H1 (cell line): ENCODE results near the gene MYO5A. TPM values are rescaled to one million over a fixed set of nuclear protein-coding genes. Genes with fewer than 3 reads are reported as not detected.

Source experiments
- CTCF ChIA-PET: fragments of 300-600 bp; sonication (Branson Sonifier 250); formaldehyde crosslinking; loops from one replicate; lab custom pipeline; 2021; ENCODE audit not compliant: partially characterized antibody; lab: Charles Lee
- POLR2A ChIA-PET: fragments of 300-600 bp; sonication (Branson Sonifier 250); formaldehyde crosslinking; loops from one replicate; lab custom pipeline; 2021; ENCODE audit warnings: inconsistent platforms; ENCODE audit not compliant: partially characterized antibody; lab: Charles Lee
- DNase-seq, 2 experiments: peaks; one replicate each; pipeline versions ENCODE4 v3.0.0 to v3.0.0-alpha.2; 2010 to 2022; ENCODE audit warnings: low spot score in 2 of 2, low read depth in 1 of 2, mixed read lengths in 1 of 2
- FAIRE-seq: peaks from 2 replicates; lab custom pipeline; 2011; peaks lifted over from hg19 to GRCh38; lab: Jason Lieb, UNC
- H2AFZ ChIP-seq: 2 replicates; pipeline ENCODE4 v1.8.1; 2012; ENCODE audit warnings: low read length, inconsistent platforms
- H2AK5ac ChIP-seq: 2 replicates; pipeline ENCODE4 v1.6.1; 2013; ENCODE audit warnings: low read depth, low read length
- H2BK120ac ChIP-seq: replicated peaks from 2 replicates; pipeline ENCODE3; 2013; ENCODE audit warnings: low read depth, low read length, inconsistent platforms
- H2BK12ac ChIP-seq: 2 replicates; pipeline ENCODE4 v1.6.1; 2013; ENCODE audit warnings: low read depth, low read length
- H2BK15ac ChIP-seq: 2 replicates; pipeline ENCODE4 v1.6.1; 2013; ENCODE audit warnings: low read length
- H2BK20ac ChIP-seq: 2 replicates; pipeline ENCODE4 v1.6.1; 2013; ENCODE audit warnings: low read length
- H2BK5ac ChIP-seq: 2 replicates; pipeline ENCODE4 v1.6.1; 2013; ENCODE audit warnings: low read depth, low read length
- H3K14ac ChIP-seq: 2 replicates; pipeline ENCODE4 v1.6.1; 2013; ENCODE audit warnings: inconsistent platforms; ENCODE audit not compliant: insufficient read length
- H3K18ac ChIP-seq: 2 replicates; pipeline ENCODE4 v1.6.1; 2013; ENCODE audit warnings: low read length; ENCODE audit errors: extremely low read depth
- H3K23ac ChIP-seq: 2 replicates; pipeline ENCODE4 v1.6.1; 2013; ENCODE audit warnings: inconsistent platforms; ENCODE audit not compliant: insufficient read length
- H3K23me2 ChIP-seq: 2 replicates; pipeline ENCODE4 v1.6.1; 2013; ENCODE audit warnings: low read depth, low read length
- H3K27ac ChIP-seq: 2 replicates; pipeline ENCODE4 v1.6.1; 2011; ENCODE audit warnings: low read depth, low read length, inconsistent platforms
- H3K27me3 ChIP-seq, 4 experiments: replicated peaks in 1 of 4; 1 replicate in 1 of 4; 2 replicates in 3 of 4; pipeline versions ENCODE4 v1.6.1 to v1.8.1; 2011 to 2013; ENCODE audit warnings: low read length in 3 of 4, mild to moderate bottlenecking in 3 of 4, inconsistent platforms in 2 of 4, mixed read lengths in 2 of 4, moderate library complexity in 1 of 4; ENCODE audit not compliant: control insufficient read depth in 3 of 4, insufficient read depth in 3 of 4; ENCODE audit errors: extremely low read depth in 1 of 4
- H3K36me3 ChIP-seq, 4 experiments: 2 replicates each; pipeline versions ENCODE4 v1.6.1 to v1.8.1; 2011 to 2013; ENCODE audit warnings: mild to moderate bottlenecking in 4 of 4, low read length in 3 of 4, moderate library complexity in 2 of 4, control low read depth in 1 of 4, inconsistent platforms in 1 of 4; ENCODE audit not compliant: insufficient read depth in 4 of 4, control insufficient read depth in 2 of 4
- H3K4ac ChIP-seq: replicated peaks from 2 replicates; pipeline ENCODE3; 2013; ENCODE audit warnings: low read length, low read depth, mixed read lengths, inconsistent platforms; ENCODE audit not compliant: insufficient read length
- H3K4me1 ChIP-seq, 4 experiments: replicated peaks in 1 of 4; 1 replicate in 1 of 4; 2 replicates in 3 of 4; pipeline versions ENCODE4 v1.6.1 to v1.8.1; 2011 to 2013; ENCODE audit warnings: low read length in 3 of 4, inconsistent platforms in 2 of 4, mixed read lengths in 1 of 4; ENCODE audit not compliant: insufficient read depth in 4 of 4, control insufficient read depth in 3 of 4
- H3K4me2 ChIP-seq, 2 experiments: 2 replicates each; pipeline versions ENCODE4 v1.6.1 to v1.8.1; 2011 to 2013; ENCODE audit warnings: low read depth in 2 of 2, low read length in 2 of 2, control low read depth in 1 of 2, inconsistent platforms in 1 of 2, mild to moderate bottlenecking in 1 of 2; ENCODE audit not compliant: insufficient read depth in 1 of 2
- H3K4me3 ChIP-seq, 4 experiments: fragments of 200-600, 300-600 bp in 1 of 4; sonication (generic), shearing (Covaris generic), sonication (Bioruptor Twin) in 1 of 4; 2 replicates each; pipeline versions ENCODE4 v1.5.1 to v1.8.1; 2011 to 2016; ENCODE audit warnings: low read length in 4 of 4, low read depth in 3 of 4, control low read depth in 2 of 4, inconsistent platforms in 2 of 4, mild to moderate bottlenecking in 2 of 4, mixed read lengths in 1 of 4, moderate library complexity in 1 of 4; ENCODE audit not compliant: insufficient read depth in 2 of 4; ENCODE audit errors: extremely low read depth in 1 of 4
- H3K56ac ChIP-seq: replicated peaks from 2 replicates; pipeline ENCODE3; 2013; ENCODE audit warnings: low read depth, mild to moderate bottlenecking, mixed read lengths, low read length, inconsistent platforms; ENCODE audit not compliant: insufficient read length
- H3K79me1 ChIP-seq: 2 replicates; pipeline ENCODE4 v1.6.1; 2013; ENCODE audit warnings: low read depth, low read length, control low read depth
- H3K79me2 ChIP-seq, 2 experiments: 2 replicates each; pipeline versions ENCODE4 v1.6.1 to v1.8.1; 2012 to 2013; ENCODE audit warnings: low read length in 2 of 2, mild to moderate bottlenecking in 2 of 2, inconsistent platforms in 1 of 2; ENCODE audit not compliant: insufficient read depth in 2 of 2, control insufficient read depth in 1 of 2
- H3K9ac ChIP-seq, 4 experiments: replicated peaks in 1 of 4; 1 replicate in 1 of 4; 2 replicates in 3 of 4; pipeline versions ENCODE4 v1.6.1 to v1.8.1; 2011 to 2013; ENCODE audit warnings: low read depth in 3 of 4, low read length in 3 of 4, control low read depth in 2 of 4, mild to moderate bottlenecking in 2 of 4, moderate library complexity in 2 of 4, inconsistent platforms in 1 of 4; ENCODE audit errors: extremely low read depth in 1 of 4
- H3K9me3 ChIP-seq, 2 experiments: 2 replicates each; pipeline versions ENCODE4 v1.6.1 to v1.8.1; 2012 to 2013; ENCODE audit warnings: mild to moderate bottlenecking in 2 of 2, moderate library complexity in 2 of 2, control low read depth in 1 of 2, inconsistent platforms in 1 of 2, low read depth in 1 of 2, low read length in 1 of 2, mixed read lengths in 1 of 2; ENCODE audit not compliant: insufficient read depth in 2 of 2
- H4K20me1 ChIP-seq, 2 experiments: replicated peaks in 1 of 2; 2 replicates each; pipeline versions ENCODE3 to v1.8.1; 2011 to 2013; ENCODE audit warnings: inconsistent platforms in 2 of 2, low read length in 2 of 2, mild to moderate bottlenecking in 1 of 2; ENCODE audit not compliant: insufficient read depth in 2 of 2, control insufficient read depth in 1 of 2
- H4K5ac ChIP-seq: 2 replicates; pipeline ENCODE4 v1.6.1; 2013; ENCODE audit warnings: low read length, low read depth, mixed read lengths, inconsistent platforms; ENCODE audit not compliant: insufficient read length
- H4K8ac ChIP-seq: 2 replicates; pipeline ENCODE4 v1.8.0; 2013; ENCODE audit warnings: mild to moderate bottlenecking, moderate library complexity, low read length, inconsistent platforms; ENCODE audit not compliant: insufficient read depth; ENCODE audit errors: extremely low read depth
- H4K91ac ChIP-seq: replicated peaks from 2 replicates; pipeline ENCODE3; 2013; ENCODE audit warnings: low read length, mixed read lengths, inconsistent platforms; ENCODE audit not compliant: insufficient read length
- BACH1 ChIP-seq: IDR thresholded peaks from 2 replicates; pipeline ENCODE4 v1.6.1; 2012; ENCODE audit warnings: low read length, improper control_type of control experiment
- CTBP2 ChIP-seq: IDR thresholded peaks from 2 replicates; pipeline ENCODE4 v1.7.0; 2011; ENCODE audit warnings: borderline replicate concordance, mild to moderate bottlenecking, moderate library complexity, mixed read lengths, low read length; ENCODE audit not compliant: insufficient read depth, insufficient read length
- EP300 ChIP-seq, 2 experiments: IDR thresholded peaks; 1 replicate in 1 of 2; 2 replicates in 1 of 2; pipeline ENCODE4 v1.6.1; 2011 to 2012; ENCODE audit warnings: low read depth in 2 of 2, low read length in 2 of 2, mild to moderate bottlenecking in 2 of 2, borderline replicate concordance in 1 of 2, inconsistent platforms in 1 of 2, moderate library complexity in 1 of 2
- RAD21 ChIP-seq, 2 experiments: IDR thresholded peaks in 1 of 2; conservative IDR thresholded peaks in 1 of 2; 2 replicates each; pipeline ENCODE4 v1.6.1; 2011; ENCODE audit warnings: low read depth in 2 of 2, low read length in 2 of 2, improper control_type of control experiment in 1 of 2, inconsistent platforms in 1 of 2, mild to moderate bottlenecking in 1 of 2, moderate library complexity in 1 of 2
- SIRT6 ChIP-seq: IDR thresholded peaks from one replicate; pipeline ENCODE4 v1.7.1; 2012; ENCODE audit warnings: low read length, inconsistent platforms
- SP4 ChIP-seq: IDR thresholded peaks from 2 replicates; pipeline ENCODE4 v1.6.1; 2012; ENCODE audit warnings: low read length, inconsistent platforms
- TBP ChIP-seq: IDR thresholded peaks from 2 replicates; pipeline ENCODE4 v1.6.1; 2011; ENCODE audit warnings: low read depth, low read length, improper control_type of control experiment
- TCF12 ChIP-seq: IDR thresholded peaks from 2 replicates; pipeline ENCODE4 v1.6.1; 2011; ENCODE audit warnings: low read depth, mild to moderate bottlenecking, low read length
- WGBS, 2 experiments: shearing (Covaris generic) in 1 of 2; methylation state at CpG; one replicate each; pipeline versions ENCODE4 v1.1.6 to v1.1.7; 2013 to 2015; ENCODE audit warnings: low lambda C conversion rate in 2 of 2, mixed read lengths in 2 of 2, inconsistent platforms in 1 of 2, low coverage in 1 of 2, missing lambda C conversion rate in 1 of 2; ENCODE audit not compliant: insufficient replicate concordance in 2 of 2, insufficient coverage in 1 of 2, insufficient read length in 1 of 2; ENCODE audit errors: extremely low coverage in 1 of 2, missing lambda C conversion rate in 1 of 2; 5-methylcytosine and 5-hydroxymethylcytosine counted together
- polyA plus RNA-seq, 7 experiments: library from polyadenylated mRNA; depleted of rRNA in 3 of 7; stranded (reverse) in 5 of 7; unstranded in 2 of 7; fragments of >200 nt in 5 of 7; fragments of 200-250 nt in 2 of 7; gene quantifications; 1 replicate in 5 of 7; 2 replicates in 1 of 7; 4 replicates in 1 of 7; pipeline versions ENCODE4 v1.2.1 to v1.2.3, GENCODE V29; 2011 to 2013; ENCODE audit warnings: missing spikeins in 2 of 7, mixed read lengths in 2 of 7
- total RNA-seq: library from RNA; stranded (reverse); fragmentation: NEBNext Ultra II Directional; extraction: Animal tissue kit (Norgen Biotek cat#: 25700); gene quantifications from 2 replicates; pipeline ENCODE4 v1.2.1, GENCODE V29; 2021
- TF ChIP-seq, protein P1 (sequence below): IDR thresholded peaks from 2 replicates; pipeline ENCODE4 v1.6.1; 2011; ENCODE audit warnings: low read depth, mild to moderate bottlenecking, low read length; ENCODE audit not compliant: insufficient read depth
- TF ChIP-seq, protein P2 (sequence below), 3 experiments: IDR thresholded peaks; 1 replicate in 2 of 3; 2 replicates in 1 of 3; pipeline versions ENCODE4 v1.5.1 to v1.6.1; 2011; ENCODE audit warnings: low read length in 3 of 3, mild to moderate bottlenecking in 3 of 3, inconsistent platforms in 2 of 3, low read depth in 1 of 3, moderate library complexity in 1 of 3; ENCODE audit not compliant: insufficient read depth in 1 of 3; ENCODE audit errors: control extremely low read depth in 1 of 3

The MYO5A gene
- total and polyA plus RNA-seq, 2 of the 8 experiments (the other 6 are each of a cell fraction or from before 2014, with no cell fraction given) = 11.4 to 24.7 TPM

DNA sequence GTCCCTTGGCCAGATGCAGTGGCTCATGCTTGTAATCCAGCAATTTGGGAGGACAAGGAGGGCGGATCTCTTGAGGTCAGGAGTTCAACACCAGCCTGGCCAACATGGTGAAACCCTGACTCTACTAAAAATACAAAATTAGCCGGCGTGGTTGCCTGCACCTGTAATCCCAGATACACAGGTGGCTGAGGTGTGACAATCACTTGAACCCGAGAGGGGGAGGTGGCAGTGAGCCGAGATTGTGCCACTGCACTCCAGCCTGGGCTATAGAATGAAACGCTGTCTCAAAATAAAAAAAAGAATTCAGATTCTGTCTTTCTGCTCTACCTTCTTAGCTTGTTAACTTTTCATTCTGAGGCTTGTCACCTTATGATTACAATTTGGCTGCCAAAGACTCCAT is 22.1 kb downstream of the MYO5A start:
- H3K23me2 ChIP-seq = no peaks in the 10 kb centered on the region
- H4K5ac ChIP-seq = no peak overlapping the region
- H3K79me2 ChIP-seq = peaks cover 0 to 14% of the 10 kb centered on the region in 2 experiments; a peak in 1 of 4 replicates
- no peak overlapping the region for H3K4me2 ChIP-seq
- H3K36me3 ChIP-seq = no peaks in the 10 kb centered on the region
- H3K9me3 ChIP-seq = no peaks in the 10 kb centered on the region
- H3K27me3 ChIP-seq = no peaks in the 10 kb centered on the region
- H3K18ac ChIP-seq = no peak overlapping the region
- H4K8ac ChIP-seq = no peak overlapping the region
- H2BK20ac ChIP-seq = no peak overlapping the region
- no peaks in the 10 kb centered on the region for H4K20me1 ChIP-seq
- no peak overlapping the region for H2BK5ac ChIP-seq
- H3K4me3 ChIP-seq = no peak overlapping the region
- no peak overlapping the region for H2AFZ ChIP-seq
- H4K91ac ChIP-seq = no peak overlapping the region
- no peak overlapping the region for H3K4ac ChIP-seq
- no peak for FAIRE-seq
- no peak overlapping the region for H3K14ac ChIP-seq
- no peak overlapping the region for H3K9ac ChIP-seq
- no peak overlapping the region for H3K56ac ChIP-seq
- H2AK5ac ChIP-seq = no peak overlapping the region
- H2BK15ac ChIP-seq = no peak overlapping the region
- no peaks in the 10 kb centered on the region; the same call in 1 of the 2 replicates for H3K79me1 ChIP-seq
- H3K27ac ChIP-seq = no peak overlapping the region
- no peaks in the 10 kb centered on the region for H3K4me1 ChIP-seq
- POLR2A ChIA-PET = interaction anchor here (0.8 kb wide), 1 partner anchor 23 kb away, joined by 3 read pairs; no protein-coding TSS in a partner anchor
- H2BK120ac ChIP-seq = no peak overlapping the region
- CTCF ChIA-PET = interaction anchor here (0.5 to 1.8 kb wide), 3 partner anchors 12 to 252 kb away, joined by 3 to 4 read pairs (median 3); no protein-coding TSS in a partner anchor
- no peak for DNase-seq
- WGBS, 2 experiments = 79% methylated on average over 6 of the region's 6 CpGs; no CpG with 5 or more reads in 1 of the 2 experiments
- H2BK12ac ChIP-seq = no peak overlapping the region
- H3K23ac ChIP-seq = no peak overlapping the region
- no peak for TF ChIP-seq TBP
- TF ChIP-seq BACH1 = no peak
- no peak for TF ChIP-seq CTBP2
- TF ChIP-seq, protein P1, sequence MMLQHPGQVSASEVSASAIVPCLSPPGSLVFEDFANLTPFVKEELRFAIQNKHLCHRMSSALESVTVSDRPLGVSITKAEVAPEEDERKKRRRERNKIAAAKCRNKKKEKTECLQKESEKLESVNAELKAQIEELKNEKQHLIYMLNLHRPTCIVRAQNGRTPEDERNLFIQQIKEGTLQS = no peak
- no peak for TF ChIP-seq RAD21 (IDR thresholded peaks at IDR 0.05 in 1 of 2, conservative IDR thresholded peaks at IDR 0.05 in 1 of 2; ENCODE audit: low read depth in 2 of 2, low read length in 2 of 2)
- no peak for TF ChIP-seq SIRT6
- TF ChIP-seq EP300 (IDR thresholded peaks at IDR 0.05; ENCODE audit: borderline replicate concordance in 1 of 2, low read depth in 2 of 2, low read length in 2 of 2) = no peak
- TF ChIP-seq, protein P2, sequence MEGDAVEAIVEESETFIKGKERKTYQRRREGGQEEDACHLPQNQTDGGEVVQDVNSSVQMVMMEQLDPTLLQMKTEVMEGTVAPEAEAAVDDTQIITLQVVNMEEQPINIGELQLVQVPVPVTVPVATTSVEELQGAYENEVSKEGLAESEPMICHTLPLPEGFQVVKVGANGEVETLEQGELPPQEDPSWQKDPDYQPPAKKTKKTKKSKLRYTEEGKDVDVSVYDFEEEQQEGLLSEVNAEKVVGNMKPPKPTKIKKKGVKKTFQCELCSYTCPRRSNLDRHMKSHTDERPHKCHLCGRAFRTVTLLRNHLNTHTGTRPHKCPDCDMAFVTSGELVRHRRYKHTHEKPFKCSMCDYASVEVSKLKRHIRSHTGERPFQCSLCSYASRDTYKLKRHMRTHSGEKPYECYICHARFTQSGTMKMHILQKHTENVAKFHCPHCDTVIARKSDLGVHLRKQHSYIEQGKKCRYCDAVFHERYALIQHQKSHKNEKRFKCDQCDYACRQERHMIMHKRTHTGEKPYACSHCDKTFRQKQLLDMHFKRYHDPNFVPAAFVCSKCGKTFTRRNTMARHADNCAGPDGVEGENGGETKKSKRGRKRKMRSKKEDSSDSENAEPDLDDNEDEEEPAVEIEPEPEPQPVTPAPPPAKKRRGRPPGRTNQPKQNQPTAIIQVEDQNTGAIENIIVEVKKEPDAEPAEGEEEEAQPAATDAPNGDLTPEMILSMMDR (IDR thresholded peaks at IDR 0.05; ENCODE audit: control extremely low read depth in 1 of 3, insufficient read depth in 1 of 3, low read depth in 1 of 3, low read length in 3 of 3) = no peak
- TF ChIP-seq SP4 = no peak
- TF ChIP-seq TCF12 = no peak
